ENCODE measurements around the gene SH3D19. TPM values are rescaled to one million over a fixed set of nuclear protein-coding genes. Genes with fewer than 3 reads are reported as not detected.

The SH3D19 gene
- 29.5 and 39.7 TPM in 2 replicates for total RNA-seq

GRCh38 chr4:151325111-151325948 lies at the start of gene SH3D19:
Gene SH3D19, minus strand, starts transcription at chr4:151325605. Its CDS starts 253 bp downstream, at chr4:151325352.

GRCh38 chr4:151276787-151277562 lies 48.4 kb downstream of the SH3D19 start, which contains the start of gene PRSS48:
Gene PRSS48, plus strand, starts transcription at chr4:151277161. Its CDS starts 12 bp downstream, at chr4:151277173.

GRCh38 chr4:151099229-151099975 lies 226.0 kb downstream of the SH3D19 start, which contains the start of gene RPS3A:
Gene RPS3A, plus strand, starts transcription at chr4:151099628. Its CDS starts 25 bp downstream, at chr4:151099653.

Other genes with a start within 250 kb of the SH3D19 start
- 2,805 and 2,951 TPM in 2 replicates for gene RPS3A, start 226.0 kb downstream of the SH3D19 start, total RNA-seq
- gene PRSS48, start 48.4 kb downstream of the SH3D19 start, total RNA-seq: not detected in 2 replicates
- gene FHIP1A, start 83.6 kb upstream of the SH3D19 start, total RNA-seq: under 0.01 and 0.09 TPM in 2 replicates